ENCODE results near the gene FUNDC2.

GRCh38 chrX:154979629-154980028 lies 47.0 kb upstream of the FUNDC2 start:
- no peak for TF ChIP-seq ZNF384 (IDR thresholded peaks at IDR 0.05; ENCODE audit: borderline replicate concordance, low read depth, low read length)
- TF ChIP-seq RBBP5 (conservative IDR thresholded peaks at IDR 0.05): no peak
- no peak for TF ChIP-seq CHD2 (IDR thresholded peaks at IDR 0.05; ENCODE audit: borderline replicate concordance, low read depth, low read length)
- TF ChIP-seq POLR2A (IDR thresholded peaks at IDR 0.05; ENCODE audit: low read depth, low read length): no peak
- no peak for TF ChIP-seq EP300 (IDR thresholded peaks at IDR 0.05; ENCODE audit: borderline replicate concordance in 1 of 2, control insufficient read depth in 1 of 2, low read depth in 2 of 2, low read length in 2 of 2)
- TF ChIP-seq NR2C1 (IDR thresholded peaks at IDR 0.05): no peak
- no peak for TF ChIP-seq BCL11A (IDR thresholded peaks at IDR 0.05; ENCODE audit: low read depth, low read length)
- TF ChIP-seq YY1 (IDR thresholded peaks at IDR 0.05; ENCODE audit: low read depth, low read length): no peak
- TF ChIP-seq MAX (IDR thresholded peaks at IDR 0.05; ENCODE audit: low read depth, low read length): no peak
- TF ChIP-seq EZH2 (IDR thresholded peaks at IDR 0.05; ENCODE audit: borderline replicate concordance, control insufficient read depth, low read depth, low read length): no peak
- no peak for TF ChIP-seq CTCF (IDR thresholded peaks at IDR 0.05 in 2 of 3, conservative IDR thresholded peaks at IDR 0.05 in 1 of 3; ENCODE audit: control insufficient read depth in 2 of 3, extremely low read depth in 1 of 3, insufficient read depth in 1 of 3, low read depth in 3 of 3, low read length in 3 of 3)
